Medulla oblongata (tissue), 1 donor: Measurements from ENCODE around the gene NEUROD6.

Experiments
- DNase-seq: peaks from one replicate; pipeline ENCODE4 v3.0.0-alpha.2; 2015; ENCODE audit errors: extremely low spot score

Gene NEUROD6

DNA sequence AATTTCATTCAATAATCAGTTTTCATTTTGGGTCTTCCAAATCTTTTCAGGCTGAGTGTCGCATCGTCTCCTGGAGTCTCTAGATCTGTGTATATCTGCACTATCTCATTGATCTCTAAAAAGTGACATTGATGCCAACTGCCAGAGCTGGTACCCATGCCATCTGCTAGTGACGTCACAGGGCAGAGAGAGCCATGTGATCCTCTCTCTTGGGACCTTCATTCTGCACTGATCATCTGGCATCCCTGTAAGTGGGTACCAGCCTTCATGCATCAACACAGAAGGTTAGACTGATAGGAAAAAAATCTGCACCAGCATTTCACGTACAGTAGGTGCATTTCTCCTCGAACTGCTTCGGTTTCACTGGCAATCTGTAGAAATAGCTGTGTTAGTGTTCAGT, at the start of gene NEUROD6:
Gene NEUROD6, minus strand, starts transcription at position 124 of the 400 bp plus-strand sequence. CDS start 1,458 bp downstream, outside the sequence.
- no peak for DNase-seq

GRCh38 chr7:31384466-31384865, 43.9 kb upstream of the NEUROD6 start:
- no peak for DNase-seq

- DNase-seq, result no peak
Measured at GRCh38 chr7:31382722-31383121, 42.2 kb upstream of the NEUROD6 start.

GRCh38 chr7:31373337-31374289, 33.1 kb upstream of the NEUROD6 start:
- DNase-seq, result peak; percentile 71

- no peak for DNase-seq
Measured at GRCh38 chr7:31372231-31372959, 31.9 kb upstream of the NEUROD6 start.

DNA sequence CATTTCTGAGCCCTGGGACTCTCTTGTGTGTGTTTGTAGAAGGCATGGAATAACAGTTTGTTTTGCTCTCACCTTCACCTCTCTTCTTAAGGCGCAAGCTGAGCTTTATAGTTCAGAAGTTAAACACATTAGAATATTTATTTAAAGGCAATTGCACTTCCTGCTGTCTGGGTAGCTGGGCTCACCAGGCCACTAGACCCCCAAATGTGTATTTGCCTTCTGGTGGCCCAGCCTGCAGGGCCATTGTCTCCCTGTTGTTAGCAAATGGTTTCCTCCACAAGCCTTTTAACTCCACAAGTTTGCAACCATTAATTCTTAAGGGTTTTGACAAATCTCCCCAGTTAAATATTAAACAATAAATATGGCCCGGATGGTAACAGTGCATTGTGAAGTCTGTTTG, 31.1 kb upstream of the NEUROD6 start:
- DNase-seq, result no peak

GRCh38 chr7:31370609-31371008, 30.1 kb upstream of the NEUROD6 start:
- no peak for DNase-seq

GRCh38 chr7:31368620-31369019, 28.1 kb upstream of the NEUROD6 start:
- DNase-seq, result no peak

GRCh38 chr7:31363496-31363895, 23.0 kb upstream of the NEUROD6 start:
- no peak for DNase-seq

- no peak for DNase-seq
Measured at GRCh38 chr7:31363051-31363450, 22.5 kb upstream of the NEUROD6 start.

GRCh38 chr7:31362401-31362800, 21.9 kb upstream of the NEUROD6 start:
- DNase-seq, result no peak

DNA sequence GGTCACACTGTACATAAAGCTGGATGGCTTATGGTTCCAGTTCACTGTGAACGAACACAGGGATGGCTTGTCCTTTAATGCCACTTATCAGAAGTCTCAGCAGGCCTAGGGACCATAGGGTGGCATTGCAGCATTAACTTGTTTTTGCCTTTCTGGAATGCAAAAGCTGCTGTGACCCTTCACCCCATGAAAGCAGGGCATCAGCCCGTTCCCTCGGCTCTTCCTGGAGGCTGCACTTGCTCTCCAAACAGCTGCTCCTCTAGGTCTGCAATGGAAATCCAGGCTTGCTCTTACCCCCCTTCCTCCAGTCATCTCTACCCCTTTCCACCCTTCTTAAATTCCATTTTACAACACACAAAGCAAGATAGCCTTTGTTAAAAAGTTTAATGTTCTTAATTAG, 17.9 kb upstream of the NEUROD6 start:
- DNase-seq, result no peak

DNA sequence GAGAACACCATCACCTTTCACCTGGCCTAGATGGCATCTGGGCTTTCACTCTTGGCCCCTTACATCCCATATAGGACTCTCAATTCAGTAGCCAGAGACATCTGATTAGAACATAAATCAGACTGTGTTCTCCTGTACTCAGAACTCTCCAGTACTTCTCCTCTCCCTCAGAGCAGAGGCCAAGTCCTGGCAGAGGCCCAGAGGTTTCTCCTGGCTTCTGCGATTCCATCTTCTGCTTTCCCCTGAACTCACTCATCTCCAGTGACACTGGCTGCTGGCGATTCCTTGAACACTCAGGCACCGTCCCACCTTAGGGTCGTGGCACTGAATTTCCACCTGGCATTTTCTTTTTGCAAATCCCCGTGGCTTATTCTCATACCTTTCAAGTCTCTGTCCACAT, 4.9 kb upstream of the NEUROD6 start:
- DNase-seq, result no peak

DNA sequence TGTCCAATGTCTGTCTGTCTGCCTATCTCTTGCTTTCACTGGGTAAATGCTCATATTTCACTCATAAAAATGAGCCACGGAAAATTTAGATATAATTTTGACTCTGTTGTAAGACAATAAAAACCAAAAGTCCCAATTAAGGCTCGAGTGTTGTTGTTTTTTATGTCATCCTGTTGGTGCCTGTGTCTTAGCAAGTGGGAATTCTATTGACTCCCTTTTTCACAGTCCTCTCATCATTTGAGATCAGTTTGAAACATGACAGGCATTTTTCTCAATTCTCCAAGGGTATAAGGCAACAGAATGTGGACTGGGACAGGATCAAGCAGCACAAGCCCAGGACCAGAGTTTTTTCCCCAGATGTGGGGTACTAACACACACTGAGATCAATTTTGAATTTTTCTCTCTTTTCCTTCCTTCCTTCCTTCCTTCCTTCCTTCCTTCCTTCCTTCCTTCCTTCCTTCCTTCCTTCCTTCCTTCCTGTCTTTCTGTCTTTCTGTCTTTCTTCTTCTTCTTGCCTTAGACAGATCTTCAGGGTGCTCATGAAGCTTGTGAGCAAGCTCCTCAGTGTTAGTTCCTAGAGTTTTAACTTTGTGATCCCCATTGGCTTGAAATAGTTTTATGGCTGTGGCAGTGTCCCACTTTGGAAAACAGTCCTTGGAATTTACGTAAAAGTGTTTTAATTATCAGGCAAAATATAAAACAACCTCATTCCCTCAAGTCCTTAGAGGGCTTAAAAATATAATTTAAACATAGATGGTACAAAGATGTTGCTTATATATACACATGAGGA, 3.2 kb upstream of the NEUROD6 start:
- DNase-seq, result no peak

GRCh38 chr7:31341141-31341540, 615 bp upstream of the NEUROD6 start:
- DNase-seq, result no peak

DNA sequence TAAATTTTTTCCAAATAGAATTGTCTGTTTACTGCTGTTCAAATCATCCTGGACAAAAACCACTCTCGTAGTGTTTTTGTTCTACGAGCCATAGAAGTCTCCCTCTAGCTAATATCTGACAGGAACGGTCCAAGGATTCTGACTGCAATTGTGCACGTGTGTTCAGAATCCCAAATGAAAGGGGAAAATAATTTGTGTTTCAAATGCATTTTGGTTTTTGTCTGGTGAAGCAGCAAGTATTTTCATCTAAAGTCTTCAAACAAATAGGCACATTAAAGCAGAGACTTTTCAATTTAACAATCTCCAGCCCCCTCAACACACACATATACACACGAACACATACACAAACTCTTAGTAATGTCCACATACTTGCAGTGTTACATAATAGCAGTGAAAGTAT, 475 bp downstream of the NEUROD6 start:
- DNase-seq, result no peak

DNA sequence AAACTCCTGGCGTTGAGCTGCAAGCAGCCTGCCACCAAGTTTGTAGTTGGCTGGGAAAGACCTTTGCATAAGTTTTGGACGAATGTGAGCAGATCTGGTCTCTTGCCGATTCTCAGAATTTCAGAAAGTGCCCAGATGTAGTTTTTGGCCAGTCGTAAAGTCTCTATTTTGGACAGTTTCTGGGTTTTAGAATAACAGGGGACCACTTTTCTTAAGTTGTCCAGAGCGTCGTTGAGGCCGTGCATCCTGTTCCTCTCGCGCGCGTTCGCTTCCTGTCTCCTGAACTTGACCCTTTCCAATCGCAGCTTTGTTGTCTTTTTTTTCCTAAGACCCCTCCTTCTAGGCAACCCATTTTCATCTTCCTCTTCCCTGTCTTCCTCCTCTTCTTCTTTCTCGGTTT, 1.8 kb downstream of the NEUROD6 start:
- no peak for DNase-seq

DNA sequence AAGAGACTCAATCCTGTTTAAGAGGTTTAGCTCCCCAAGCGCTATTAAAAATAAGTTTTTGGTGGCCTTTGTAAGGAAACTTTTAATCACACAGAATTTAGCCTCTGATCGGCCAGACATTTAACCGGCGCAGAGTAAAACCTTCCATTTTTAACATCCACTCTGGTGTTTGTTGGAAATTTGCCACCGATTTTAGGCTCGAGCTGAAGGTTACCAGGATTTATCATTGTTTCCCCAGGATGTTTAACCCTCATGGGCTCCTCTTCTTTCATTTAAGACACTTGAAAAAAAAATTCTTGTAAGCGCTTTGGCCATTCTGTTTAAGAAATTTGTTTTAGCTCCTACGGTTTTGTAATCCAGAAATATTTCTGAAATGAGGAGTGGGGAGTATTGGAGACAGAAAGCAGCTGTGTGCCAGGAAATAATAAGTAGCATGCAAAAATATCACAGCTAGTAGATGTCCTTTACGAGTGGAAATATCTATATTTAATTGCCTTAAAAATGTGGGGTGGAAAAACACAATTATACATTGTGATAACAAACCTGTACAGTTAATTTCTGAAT, 3.4 kb downstream of the NEUROD6 start:
- DNase-seq, result no peak

DNA sequence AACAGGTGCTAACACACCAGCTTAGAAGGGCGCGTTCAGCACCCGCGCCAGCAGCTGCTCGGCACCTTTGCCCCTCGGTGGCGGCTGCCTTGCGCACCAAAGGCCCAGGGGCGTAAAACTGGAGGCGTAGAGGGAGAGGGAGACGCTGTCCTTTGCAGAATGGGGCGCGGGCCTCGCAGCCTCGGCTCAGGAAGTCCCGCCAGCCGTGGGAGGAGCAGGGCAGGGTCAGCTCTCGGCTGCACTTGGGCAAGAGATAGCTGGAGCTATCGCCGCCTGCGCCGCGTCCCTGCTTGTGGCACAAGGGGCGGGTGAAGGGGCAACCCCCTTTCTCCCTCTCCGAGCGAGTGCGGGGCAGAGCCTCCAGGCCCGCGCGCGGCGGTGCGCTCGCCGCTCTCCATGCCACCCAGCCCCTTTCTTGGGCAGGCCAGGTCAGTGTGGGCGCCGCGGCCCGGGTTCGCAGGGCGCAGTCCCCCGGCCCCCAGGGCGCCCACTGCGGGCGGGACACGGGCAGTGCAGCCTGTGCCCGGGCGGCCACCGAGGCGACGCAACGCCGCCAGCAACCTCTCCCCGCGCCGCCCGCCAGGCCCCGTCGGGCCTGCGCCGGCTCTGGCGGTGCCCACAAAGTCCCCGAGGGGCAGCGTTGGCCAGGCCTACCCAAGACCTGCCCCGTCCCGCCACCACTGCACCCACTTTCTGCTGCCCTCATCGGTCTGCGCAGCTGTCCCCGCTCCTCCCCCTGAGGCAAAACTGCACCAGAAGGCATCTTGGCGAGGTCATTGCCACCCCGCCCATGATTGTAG, 4.1 kb downstream of the NEUROD6 start:
- no peak for DNase-seq

- DNase-seq, result no peak
Measured at GRCh38 chr7:31335884-31336201, 4.7 kb downstream of the NEUROD6 start.
